HG02642 (cell line): ENCODE results near the gene PADI3.
"Not testable (repeated sequence)": the region's sequence is repeated elsewhere in the genome, so short reads cannot be mapped to it uniquely, and the experiment has no call there.

ENCODE experiments used
- ATAC-seq: cut with Tn5 transposase; IDR thresholded peaks from one replicate; pipeline ENCODE4 v1.9.1; 2021; ENCODE audit warnings: mild to moderate bottlenecking; ENCODE audit not compliant: unreplicated experiment, poor library complexity

PADI3 gene

DNA sequence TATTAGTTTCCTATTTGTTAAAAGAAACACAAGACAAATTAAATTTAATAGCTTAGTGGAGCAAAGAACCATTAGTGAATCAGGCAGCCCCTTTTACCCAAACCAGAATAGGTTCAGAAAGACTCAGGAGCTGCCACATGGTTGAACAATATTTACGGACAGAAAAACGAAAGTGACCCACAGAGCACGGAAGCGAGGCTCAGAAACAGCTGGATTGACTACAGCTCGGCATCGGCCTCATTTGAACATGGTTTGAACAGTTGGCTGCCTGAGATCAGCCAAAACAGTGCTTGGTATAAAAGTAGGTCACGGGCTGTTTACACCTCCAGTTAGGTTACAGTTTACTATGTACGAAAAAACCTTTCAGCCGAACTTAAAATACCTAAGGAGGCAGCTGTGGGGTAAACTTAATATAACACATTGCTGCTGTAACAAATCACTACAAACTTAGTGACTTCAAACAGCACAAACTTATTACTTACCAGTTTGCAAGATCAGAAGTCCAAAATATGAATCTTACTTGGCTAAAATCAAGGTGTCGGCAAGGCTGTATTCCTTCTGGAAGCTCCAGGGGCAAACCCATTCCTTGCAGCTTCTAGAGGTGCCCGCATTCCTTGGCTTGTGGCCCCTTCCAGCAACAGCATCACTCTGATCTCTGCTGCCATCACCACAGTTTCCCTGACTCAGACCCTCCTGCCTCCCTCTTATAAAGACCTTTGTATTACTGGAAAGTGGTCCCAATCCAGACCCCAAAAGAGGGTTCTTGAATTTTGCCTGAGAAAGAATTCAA is 70.9 kb downstream of the PADI3 start:
- no peak for ATAC-seq

DNA sequence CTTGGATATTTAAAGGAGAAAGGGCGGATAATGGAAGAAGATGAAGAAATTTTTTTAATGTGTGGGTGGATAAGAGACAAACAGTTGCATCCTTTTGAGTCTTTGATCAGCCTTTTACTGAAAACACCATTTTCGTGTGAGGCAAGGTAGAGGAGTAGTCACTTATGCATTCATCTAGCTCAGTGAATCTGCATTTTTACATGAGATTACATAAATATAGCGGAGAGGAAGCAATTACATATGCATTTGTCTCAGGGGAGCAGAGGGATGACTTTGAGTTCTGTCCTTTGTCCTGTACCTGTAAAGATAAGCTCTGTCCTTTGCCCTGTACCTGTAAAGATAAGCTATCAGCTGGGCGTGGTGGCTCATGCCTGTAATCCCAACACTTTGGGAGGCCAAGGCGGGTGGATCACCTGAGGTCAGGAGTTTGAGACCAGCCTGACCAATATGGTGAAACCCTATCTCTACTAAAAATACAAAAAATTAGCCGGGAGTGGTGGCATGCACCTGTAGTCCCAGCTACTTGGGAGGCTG is 73.0 kb downstream of the PADI3 start:
- not testable (repeated sequence) for ATAC-seq

DNA sequence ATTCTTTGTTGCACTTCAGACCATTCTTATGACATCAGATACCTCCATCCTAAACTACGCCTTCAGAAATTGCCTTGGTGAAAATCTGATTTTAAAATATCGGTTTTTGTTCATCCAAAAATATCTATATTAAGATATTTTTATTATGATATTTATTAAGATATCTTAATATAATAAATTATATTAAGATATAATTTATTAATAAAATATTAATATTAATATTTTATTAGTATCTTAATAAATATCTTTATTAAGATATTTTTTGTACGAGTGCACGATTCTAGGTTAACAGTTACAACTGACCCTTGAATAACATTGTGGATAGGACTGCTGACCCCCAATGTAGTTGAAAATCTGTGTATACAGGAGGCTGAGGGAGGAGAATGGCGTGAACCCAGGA is 80.0 kb downstream of the PADI3 start:
- ATAC-seq: no peak

- ATAC-seq: no peak
These were observed 80.7 kb downstream of the PADI3 start for GRCh38 chr1:17329610-17330009.

DNA sequence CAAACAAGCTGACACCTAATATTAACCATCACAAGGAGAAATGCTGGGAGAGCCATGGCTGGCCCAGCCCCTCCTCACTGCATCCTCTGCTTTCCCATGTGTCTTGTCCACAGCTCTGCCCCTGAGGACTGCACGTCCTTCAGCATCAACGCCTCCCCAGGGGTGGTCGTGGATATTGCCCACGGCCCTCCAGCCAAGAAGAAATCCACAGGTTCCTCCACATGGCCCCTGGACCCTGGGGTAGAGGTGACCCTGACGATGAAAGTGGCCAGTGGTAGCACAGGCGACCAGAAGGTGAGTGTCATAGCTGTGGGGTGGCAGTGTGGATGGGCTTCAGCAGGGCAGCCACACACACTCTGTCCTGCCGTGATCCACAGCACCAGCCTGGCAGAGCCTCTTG is 82.0 kb downstream of the PADI3 start:
- ATAC-seq: no peak

GRCh38 chr1:17333081-17333480 is 84.2 kb downstream of the PADI3 start:
- ATAC-seq: no peak
